ENCODE results near the gene MAPK12. TPM values are rescaled to one million over a fixed set of nuclear protein-coding genes. Genes with fewer than 3 reads are reported as not detected.

The MAPK12 gene
- 21.4 TPM for total RNA-seq (ENCODE audit: insufficient read depth, low replicate concordance)

DNA sequence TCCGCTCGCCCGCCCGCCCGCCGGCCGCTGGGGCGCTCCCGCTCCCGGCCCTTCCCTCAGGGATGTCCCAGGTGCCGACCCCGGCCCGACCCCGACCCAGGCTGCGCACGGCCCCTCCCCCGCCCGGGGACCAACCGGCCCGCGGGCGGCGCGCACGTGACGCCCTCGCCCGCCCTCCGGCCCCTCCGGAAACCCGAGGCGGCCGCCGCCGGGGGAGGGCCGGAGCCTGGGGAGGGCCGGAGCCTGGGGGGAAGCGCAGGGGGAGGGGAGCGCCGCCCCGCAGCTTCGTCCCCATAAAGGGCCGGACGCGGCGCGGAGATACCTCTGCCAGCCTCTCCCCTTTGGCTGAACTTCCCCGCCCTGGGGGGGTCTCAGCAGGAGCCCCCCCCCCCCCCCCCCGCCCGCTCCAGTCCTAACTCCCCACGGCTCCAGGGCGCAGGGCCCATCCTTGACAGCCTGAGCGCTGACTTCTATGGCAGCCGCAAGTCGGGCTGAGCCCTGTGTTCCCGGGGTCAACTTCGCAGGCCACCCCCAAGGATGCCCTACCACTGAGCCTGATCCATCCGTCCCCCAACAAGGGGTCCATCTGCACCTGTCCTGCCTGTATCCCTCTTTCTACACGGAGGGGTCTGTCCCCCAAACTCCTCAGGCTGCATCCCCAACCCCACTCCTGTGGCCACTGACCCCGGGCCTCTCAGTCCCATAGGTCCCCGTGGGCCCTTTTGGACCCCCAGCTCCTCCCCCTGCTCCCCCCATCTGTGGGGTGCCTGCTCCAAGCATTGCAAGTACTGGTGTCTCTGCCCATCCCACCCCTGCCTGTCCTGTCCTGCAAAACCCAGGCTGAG is at the start of gene MAPK12:
Gene MAPK12, minus strand, starts transcription at position 69 of the 845 bp plus-strand sequence. CDS start 174 bp downstream, outside the sequence.
- peak; percentile 57 for DNase-seq (ENCODE audit: low spot score)

DNA sequence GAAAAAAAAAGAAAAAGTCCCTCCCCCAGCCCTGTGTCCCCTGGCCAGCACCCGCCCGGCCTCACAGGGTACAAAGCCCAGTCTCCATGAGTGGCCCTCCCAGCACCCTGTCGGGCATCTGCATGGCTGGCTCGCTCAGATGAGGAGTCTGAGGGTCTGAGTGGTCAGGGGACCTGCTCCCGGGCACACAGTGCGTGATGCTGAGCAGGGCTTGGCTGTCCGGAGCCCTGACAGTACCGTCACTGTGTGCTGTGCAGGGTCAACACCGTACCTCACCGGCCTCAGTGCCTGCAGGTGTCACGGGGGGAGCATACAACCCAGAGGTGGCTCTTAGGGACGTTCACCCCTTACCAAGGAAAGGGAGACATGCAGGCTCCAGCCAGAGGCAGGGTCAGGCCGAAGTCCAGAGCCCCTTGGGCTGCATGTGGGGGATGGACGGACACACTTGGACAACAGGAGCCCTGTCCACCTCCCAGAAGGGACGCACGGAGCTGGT is 49.5 kb upstream of the MAPK12 start:
- DNase-seq (ENCODE audit: low spot score) = no peak

DNA sequence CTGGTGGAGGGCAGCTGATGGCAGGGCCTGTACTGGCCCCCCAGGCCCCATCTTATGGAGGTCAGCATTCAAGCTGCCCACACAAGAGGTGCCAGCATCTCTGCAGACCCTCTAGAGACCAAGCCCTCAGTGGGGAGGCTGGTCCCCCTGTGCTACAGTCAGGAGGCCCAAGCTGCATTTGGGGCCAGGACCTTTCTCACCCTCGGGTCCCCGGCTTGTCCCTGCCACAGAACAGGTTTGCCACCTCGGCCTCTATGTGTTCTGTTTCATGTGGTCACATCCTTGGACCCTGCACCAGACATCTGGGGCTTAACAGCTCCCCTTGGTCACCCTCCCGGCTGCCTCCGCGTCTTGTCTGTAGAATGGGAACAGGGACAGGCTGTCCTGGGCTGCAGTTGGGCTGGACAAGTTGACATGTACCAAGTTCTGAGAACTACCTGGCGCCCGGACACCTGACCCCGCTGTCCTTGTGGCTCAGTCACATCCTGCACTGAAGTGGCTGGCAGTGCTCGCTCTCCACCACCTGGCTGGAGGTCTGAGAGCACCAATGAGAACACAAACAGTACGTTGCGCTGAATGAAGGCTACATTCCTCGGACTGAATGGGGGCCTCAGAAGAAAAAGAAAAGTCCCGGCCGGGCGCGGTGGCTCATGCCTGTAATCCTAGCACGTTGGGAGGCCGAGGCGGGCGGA is 48.7 kb upstream of the MAPK12 start:
- no peak for DNase-seq (ENCODE audit: low spot score)

DNA sequence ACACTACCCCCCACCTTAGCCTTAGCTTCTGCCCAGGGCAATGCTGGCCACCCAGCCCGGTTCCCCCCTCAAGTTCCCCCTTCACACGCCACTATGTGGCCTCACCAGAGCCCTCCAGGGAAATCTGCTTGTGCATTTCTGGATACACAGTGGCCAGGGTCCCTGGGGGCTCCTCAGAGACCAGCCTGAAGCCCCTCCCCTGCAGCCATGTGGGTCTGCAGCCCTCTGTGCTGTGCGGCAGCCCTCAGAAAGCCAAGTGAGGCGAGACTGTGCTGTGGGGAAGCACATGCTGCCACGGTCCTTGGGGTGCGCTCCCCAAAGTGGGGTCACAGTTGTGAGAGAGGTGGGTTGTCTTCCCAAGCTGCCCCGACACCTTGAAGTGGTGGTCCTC is 48.1 kb upstream of the MAPK12 start:
- DNase-seq (ENCODE audit: low spot score) = peak; percentile 20

DNA sequence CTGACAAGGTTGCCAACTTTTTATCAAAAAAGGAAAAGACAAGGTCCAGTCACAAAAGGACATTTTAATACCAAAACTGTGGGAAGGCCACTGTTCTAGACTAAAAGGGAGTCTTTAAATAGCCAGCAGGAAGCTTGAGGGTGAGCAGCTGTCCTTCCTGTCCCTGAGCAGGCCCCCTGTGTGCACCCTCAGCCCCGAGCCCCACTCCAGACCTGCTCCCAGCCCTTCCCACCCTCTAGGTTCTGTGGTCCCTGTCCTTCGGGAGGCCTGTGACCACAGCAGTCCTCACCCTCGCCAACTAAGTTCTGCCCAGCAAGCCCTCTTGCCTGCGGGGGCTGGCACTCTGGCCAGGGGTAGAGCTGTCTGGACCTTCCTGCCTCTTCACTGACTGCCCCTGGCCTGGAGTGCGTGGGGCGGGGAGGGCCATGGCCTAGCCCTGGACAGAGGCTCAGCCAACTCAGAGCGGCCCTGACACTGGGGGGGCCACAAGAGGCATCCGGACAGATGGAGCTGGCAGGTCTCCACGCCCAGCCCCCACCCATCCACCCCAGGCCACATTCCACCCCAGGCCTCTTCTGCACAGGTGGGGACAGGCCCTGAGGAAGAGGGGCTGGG is 47.6 kb upstream of the MAPK12 start:
- peak; percentile 31 for DNase-seq (ENCODE audit: low spot score)

DNA sequence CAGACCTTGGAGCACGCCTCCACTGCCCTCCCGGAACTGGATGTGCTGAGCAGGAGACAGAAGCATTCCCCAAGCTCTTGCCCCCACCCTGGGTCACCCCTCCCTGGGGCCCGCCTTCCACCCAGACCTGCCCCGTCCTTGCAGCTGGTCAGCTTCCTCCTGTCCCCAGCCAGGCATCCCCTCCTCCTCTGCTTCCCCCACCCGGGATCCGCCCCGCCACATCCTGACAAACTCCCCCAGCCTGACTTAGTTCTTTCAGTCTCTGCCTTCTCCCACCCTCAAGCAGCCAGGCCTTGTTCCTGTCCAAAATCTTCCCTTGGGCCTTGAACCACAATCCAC is 47.1 kb upstream of the MAPK12 start:
- peak; percentile 93 for DNase-seq (ENCODE audit: low spot score)

DNA sequence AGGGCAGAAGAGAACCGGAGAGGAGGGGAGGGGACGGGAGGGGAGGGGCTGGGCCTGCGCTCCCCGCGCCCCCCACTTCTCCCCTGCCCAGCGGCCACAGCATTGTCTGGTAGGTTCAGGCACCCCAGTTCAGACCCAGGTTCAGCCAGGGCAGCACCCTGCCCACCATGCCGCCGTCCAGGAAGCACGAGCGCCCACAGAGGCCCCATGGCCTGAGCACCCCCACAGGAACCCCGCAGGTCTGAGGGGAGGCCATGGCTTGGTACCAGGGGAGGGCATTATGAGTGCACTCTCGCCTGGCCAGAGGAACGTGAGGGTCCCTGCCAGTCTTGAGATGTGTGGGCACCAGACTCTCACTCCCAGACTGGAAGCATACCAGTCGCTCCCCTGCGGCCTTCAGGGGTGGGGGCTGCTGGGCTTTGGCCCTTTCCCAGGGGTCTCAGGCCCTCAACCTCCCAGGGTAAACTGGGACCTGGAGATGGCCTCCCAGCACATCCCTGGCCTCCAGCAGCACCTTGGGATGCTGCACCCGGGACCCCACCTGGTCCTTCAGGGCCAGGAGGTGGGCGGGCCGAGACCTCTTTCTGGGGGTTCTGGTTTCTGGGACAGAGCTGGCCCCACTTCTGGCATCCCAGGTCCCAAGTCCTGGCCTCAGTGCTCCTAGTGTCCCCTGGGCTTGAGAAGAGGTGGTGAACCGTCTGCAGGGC is 46.6 kb upstream of the MAPK12 start:
- peak; percentile 31 for DNase-seq (ENCODE audit: low spot score)

DNA sequence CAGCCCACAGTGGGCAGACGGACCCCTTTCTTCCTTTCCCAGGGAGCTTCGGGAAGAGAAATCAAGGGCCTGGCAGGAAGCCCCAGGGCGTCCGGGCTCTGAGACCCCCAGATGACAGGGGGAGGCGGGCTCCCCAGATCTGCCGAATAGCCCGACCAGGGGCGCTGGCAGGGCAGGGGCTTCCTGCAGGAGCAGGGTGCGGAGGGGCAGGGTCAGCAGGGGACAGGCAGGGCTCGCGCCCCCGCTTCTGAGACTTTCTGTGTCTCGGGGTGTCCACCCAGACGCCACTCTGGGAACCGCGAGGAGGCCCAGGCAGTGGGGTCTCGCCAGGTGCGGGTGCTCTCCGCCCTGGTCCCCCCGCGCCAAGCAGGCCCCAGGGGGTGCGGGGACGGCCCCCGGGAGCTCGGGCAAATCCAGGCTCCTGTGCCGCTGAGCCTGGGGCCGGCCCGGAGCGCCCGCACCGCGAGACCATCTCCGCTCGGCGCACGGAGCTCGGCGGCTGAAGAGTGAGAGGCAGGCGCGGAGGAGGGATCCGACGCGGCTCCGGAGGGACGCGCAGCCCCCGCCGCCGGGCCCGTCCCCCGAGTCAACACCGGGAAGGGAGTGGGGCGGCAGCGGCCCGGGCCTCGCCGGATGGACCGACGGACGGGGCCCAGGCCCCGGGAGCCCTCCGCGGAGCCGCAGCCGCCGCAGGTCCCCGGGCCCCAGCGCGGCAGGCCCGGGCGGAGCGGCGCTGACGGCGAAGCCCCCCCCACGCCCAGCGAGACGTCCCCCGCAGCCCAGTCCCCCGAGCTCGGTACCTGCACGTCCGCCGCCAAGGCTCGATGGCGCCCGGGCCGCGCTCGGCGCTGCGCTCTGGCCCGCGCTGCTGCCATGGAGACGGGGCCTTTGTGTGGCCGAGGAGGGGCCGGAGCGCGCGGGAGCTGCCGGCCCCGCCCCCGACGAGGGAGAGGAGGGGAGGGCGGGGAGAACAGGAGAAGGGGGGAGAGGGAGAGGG is 45.6 kb upstream of the MAPK12 start, which contains the start of gene PLXNB2:
Gene PLXNB2, minus strand, starts transcription at position 894 of the 997 bp plus-strand sequence. CDS start 17,062 bp downstream, outside the sequence.
- peak; percentile 90 for DNase-seq (ENCODE audit: low spot score)

DNA sequence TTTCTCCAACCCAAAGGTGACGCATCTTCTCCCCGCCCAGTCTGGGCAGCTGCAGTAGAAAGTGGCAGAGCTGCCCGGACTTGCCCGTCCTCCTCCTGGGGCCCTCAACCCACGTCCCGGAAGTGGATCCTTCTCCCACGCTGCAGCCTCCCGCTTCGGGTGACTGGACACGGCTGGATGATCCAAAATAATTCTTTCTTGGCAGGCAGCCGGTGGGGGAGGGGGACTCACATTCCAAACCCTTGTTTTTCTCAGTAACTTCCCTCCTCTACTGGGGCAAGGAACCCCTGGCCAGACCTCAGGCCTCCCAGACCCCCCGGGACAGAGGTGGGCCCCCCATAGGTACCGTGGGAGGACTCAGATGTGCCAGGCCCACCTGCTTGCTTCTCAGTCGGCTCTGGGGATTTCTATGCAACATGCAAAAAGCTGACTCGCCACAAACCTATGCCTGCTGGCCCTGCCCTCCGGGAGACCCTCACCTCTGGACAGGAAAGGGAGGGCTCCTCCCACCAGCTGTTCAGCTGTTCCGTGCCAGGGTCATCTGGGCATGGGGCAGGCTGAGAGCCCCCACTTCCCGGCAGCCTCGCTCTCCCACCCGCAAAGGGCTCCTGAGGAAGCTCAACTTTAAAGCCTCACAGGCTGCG is 44.6 kb upstream of the MAPK12 start:
- DNase-seq (ENCODE audit: low spot score) = peak; percentile 97

DNA sequence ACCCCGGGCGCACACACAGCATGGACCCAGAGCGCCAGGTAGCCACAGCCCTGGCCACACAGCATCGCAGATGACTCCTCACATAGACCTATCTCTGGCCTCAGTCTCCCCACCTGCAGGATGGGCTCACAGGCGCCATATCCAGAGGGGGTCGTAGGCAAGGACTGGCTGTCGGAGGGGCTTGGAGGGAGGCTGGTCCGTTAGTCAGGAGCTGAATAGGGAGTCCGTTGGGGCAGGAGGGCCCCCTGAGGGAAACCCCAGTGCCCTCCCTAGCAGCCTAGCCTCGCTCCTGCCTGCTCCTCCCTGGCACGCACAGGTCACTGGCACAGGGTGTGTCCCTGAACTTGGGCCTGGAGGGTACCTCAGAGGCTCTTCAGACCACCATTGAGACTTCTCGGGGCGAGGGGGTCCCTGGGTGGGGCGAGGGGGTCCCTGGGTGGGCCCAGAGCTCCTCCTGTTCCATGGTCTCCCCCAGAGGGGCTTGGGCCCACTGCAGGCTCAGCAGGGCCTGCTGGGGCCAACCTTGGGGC is 44.0 kb upstream of the MAPK12 start:
- DNase-seq (ENCODE audit: low spot score) = no peak

DNA sequence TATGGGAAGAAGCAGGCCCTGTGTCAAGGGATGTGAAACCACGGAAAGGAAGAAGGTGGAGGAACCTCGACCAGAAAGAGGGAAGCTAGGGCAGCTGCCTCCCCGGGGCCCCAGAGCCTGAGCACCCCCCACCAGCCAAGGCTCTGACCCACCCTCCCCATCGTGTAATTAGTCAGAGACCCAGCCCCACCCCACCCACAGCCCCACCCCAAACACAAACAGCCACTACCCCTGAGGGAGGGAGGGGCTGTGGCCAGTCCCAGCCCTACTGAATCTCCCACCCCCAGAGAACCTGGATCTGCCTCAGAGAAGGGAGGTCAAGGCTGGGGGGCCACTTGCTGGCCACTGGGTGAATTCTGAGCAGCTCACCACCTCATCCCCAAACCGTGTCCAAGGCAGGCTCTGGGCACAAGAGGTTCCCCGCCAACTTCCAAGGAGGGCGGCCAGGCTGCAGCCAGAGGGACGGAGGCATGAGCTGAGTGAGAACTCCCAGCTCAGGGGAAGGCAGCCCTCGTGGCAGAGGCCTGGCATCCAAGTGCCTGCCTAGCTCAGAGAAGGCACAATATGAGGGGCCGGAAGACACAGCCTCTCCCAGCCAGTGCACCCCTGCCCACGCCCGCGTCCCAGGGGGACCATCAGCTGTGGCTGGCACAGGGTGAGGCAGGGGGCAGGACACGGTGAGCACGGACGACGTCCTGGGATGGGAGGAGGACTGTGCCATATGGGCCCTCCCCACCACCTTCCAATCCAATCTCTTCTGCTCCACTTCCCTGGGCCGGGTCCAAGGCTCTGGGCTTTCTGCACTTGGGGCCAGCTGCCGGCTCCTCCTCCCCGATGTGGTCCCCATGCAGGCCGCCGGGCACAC is 43.3 kb upstream of the MAPK12 start:
- DNase-seq (ENCODE audit: low spot score) = peak; percentile 49

DNA sequence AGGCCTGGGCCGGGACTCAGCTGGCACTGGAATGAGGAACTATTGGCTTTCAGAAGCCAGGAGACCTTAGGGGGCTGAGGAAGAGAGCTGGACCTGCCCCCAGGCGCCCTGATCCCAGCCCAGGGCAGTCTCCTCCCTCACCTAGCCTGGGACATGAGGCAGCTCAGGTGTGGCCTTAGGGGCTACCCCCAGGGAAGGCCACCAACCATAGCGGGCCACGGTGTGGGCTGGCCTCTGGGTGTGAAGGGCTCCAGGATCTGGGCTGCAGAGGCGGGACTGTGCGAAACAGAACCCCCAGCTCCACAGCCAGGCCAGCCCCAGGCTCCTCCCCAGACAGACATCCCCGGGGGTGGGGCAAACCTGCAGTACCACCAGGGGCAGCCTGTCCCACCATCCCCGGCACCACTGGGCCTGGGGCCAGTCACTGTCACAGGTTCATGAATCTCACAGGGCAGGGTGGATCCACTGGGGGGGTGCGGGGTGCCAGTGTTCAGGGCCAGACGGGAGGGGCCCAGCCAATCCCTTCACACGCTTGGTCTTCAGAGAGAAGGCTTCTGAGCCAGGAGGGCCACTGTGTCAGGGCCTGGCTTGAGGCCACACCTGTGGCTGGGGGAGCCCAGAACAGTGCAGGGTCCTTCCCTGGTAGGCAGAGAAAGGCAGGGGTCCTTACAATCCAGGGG is 42.5 kb upstream of the MAPK12 start:
- DNase-seq (ENCODE audit: low spot score) = peak; percentile 58

DNA sequence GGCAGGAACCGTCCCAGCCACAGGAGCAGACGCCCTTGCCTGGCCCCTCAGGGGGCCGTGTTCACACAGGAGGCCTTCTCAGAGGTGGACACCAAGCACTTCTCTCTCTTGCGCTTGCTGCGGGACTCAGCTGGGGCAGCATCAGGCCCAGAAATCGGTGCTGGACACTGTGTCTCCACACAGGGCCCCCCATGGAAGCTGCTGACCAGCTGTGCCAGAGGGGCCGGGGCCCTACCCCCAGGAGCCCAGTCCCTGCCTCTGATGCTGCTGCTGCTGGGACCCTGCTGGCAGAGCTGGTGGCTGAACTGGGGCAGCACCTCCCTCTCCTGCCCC is 42.0 kb upstream of the MAPK12 start:
- DNase-seq (ENCODE audit: low spot score) = no peak

DNA sequence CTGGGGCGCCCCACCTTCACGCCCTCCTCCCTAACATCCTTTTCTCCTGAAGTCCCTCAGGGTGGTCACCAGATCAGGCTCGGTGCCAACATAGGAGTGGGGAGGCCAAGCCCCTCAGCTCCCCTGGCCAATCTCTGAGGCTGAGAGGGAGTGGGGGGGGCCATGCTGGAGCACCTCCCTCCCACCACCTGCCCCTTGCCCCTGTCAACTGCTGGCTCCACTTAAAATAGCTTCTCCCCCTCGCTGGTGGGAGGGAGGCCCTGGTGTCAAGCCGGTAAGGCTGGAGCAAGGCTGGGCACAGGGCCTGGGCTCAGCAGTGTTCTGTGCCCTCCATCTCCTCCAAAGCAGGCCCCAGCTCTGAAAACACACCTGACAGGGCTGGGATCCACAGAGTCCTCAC is 41.1 kb upstream of the MAPK12 start:
- no peak for DNase-seq (ENCODE audit: low spot score)

DNA sequence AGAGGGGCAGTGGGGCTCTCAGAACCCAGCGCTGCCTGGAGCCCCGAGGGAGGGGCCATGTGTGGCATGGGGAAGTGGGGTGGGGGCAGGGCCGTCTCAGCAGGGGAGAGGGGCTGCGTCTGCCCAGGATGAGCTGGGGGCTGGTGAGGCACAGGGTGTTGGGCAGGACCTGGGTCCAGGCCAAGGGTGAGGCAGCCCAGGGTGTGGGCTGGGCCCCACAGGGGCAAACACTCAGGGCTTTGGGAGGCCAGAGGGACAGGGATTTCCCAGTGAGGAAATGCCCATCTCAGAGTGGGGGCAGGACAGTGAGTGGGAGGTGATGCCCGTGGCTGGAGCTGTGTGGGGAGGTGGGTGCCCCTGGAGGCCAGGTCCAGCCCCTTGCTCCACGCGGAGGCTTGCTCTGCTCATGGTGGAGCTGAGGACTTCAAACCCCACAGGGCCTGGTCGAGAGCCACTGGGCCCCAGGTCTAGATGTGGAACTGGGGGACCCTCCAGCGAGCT is 40.6 kb upstream of the MAPK12 start:
- peak; percentile 59 for DNase-seq (ENCODE audit: low spot score)

DNA sequence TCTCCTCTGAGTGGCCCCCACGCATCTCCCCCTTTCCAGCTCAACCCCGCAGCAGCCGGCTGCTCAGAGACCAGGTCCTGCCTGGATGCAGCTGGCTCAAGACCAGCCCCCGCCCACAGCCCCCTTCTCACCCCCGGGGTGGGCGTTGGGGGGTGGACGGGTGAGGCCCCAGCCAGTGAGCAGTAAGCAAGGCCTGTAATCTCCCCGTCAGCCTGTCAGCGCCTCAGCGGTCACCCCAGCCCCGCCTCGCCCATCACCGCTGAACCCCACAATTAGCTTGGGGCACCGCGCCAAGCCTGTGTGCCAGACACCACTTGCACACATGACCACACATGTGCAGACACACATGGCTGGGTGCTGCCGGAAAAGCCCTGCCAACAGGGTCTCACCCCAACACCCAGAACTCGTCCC is 40.1 kb upstream of the MAPK12 start:
- no peak for DNase-seq (ENCODE audit: low spot score)

DNA sequence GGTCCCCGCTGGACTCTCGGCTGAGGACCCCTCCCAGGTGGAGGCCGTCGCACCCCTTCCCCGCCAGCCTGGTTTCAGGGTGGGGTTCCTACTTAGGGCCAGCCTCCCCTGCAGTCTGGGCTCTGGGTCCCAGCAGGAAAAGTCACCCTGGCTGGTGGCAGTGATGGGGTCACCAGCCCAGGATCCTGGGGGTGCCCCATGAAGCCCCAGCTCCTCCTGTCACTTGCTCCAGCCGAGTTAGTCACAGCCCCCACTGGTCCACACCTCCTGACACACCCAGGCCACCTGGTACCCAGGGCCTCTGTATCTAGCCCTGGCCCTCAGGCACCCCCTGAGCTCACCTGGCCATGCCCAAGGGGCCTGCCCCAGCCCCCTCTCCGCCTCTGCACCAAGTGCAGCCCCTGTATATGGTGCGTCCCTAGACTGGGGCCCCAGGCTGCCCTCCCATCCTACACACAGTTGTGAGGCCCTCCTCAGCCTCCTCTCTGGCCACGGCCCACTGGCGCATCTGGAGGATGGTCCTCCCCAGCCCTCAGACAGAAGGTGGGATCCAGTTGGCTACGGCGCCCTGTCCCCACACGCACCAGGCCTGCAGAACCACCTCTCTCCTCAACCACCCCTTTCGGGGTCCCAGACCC is 39.3 kb upstream of the MAPK12 start:
- DNase-seq (ENCODE audit: low spot score) = no peak
